Muscle layer of duodenum (tissue), 2 donors: Measurements from ENCODE around the gene DTYMK.
A peak's percentile ranks its signal among the peaks of the same experiment; 100 is the strongest.

Experiments
- H3K27ac ChIP-seq: one replicate; pipeline ENCODE4 v1.7.0; 2013; ENCODE audit warnings: mild to moderate bottlenecking, low read length
- H3K27me3 ChIP-seq: one replicate; pipeline ENCODE4 v1.7.0; 2013; ENCODE audit warnings: low read depth, mild to moderate bottlenecking, control low read depth, low read length
- H3K36me3 ChIP-seq, 2 donors: one replicate each; pipeline ENCODE4 v1.7.0; 2013; ENCODE audit warnings: low read length in 2 of 2, control low read depth in 1 of 2, mild to moderate bottlenecking in 1 of 2; ENCODE audit not compliant: insufficient read depth in 2 of 2, control insufficient read depth in 1 of 2
- H3K4me1 ChIP-seq, 2 donors: one replicate each; pipeline ENCODE4 v1.7.0; 2013; ENCODE audit warnings: low read length in 2 of 2, mild to moderate bottlenecking in 2 of 2, control low read depth in 1 of 2, moderate library complexity in 1 of 2; ENCODE audit not compliant: insufficient read depth in 2 of 2, control insufficient read depth in 1 of 2
- H3K4me3 ChIP-seq, 2 donors: one replicate each; pipeline ENCODE4 v1.7.0; 2013; ENCODE audit warnings: low read length in 2 of 2, low read depth in 1 of 2, mild to moderate bottlenecking in 1 of 2
- H3K9me3 ChIP-seq, 2 donors: one replicate each; pipeline ENCODE4 v1.7.0; 2013; ENCODE audit warnings: low read length in 2 of 2, control low read depth in 1 of 2, mild to moderate bottlenecking in 1 of 2; ENCODE audit not compliant: control insufficient read depth in 1 of 2
- donor health status: healthy.

DTYMK gene

GRCh38 chr2:241726459-241726858 is 39.8 kb upstream of the DTYMK start:
- peaks cover 3 to 31% of the 10 kb centered on the region in 2 donors for H3K36me3 ChIP-seq
- H3K27me3 ChIP-seq: no peaks in the 10 kb centered on the region
- no peaks in the 10 kb centered on the region for H3K4me1 ChIP-seq
- H3K9me3 ChIP-seq: no peaks in the 10 kb centered on the region
- H3K27ac ChIP-seq: no peak overlapping the region
- no peak overlapping the region for H3K4me3 ChIP-seq

GRCh38 chr2:241724975-241725870 is 38.6 kb upstream of the DTYMK start:
- Histone ChIP-seq H3K27me3 (no peaks in the 10 kb centered on the region), H3K4me1 (no peaks in the 10 kb centered on the region), H3K4me3 (no peak overlapping the region), H3K27ac (no peak overlapping the region), H3K36me3 (peaks cover 13 to 43% of the 10 kb centered on the region in 2 donors), H3K9me3 (no peaks in the 10 kb centered on the region)

DNA sequence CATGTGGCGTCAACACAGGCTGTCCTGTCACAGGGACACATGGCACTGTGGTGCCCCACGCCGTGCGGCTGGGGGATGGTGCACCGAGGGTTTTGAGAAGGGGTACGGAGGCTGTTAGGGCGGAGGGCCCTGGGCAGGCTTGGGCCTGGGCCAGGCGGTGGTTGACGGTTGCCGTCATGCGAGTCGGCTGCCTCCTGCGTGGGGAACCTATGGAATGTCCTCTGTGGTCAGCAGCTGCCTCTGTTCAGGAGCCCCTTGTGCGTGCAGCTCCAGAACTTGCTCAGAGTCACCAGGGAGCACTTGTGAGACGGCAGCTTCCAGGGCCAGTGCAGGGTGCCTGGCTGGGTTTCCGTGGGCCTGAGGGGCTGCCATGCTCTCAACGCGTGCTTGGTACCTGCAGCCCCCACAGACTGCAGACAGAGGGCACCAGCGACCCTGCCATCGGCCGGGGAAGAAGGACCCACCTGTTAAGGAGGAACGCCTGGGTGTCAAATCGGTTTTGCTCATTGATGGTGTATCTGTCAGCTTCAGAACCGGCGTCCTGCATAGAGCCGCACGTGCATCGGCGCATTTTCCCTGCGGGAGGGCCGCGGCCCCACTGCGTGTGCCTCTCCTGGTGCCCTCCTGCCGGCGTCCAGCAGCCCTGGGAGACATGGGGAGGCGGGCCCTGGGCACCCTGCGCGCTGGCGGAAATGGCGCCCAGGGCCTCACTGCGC is 37.8 kb upstream of the DTYMK start:
- Histone ChIP-seq H3K4me1 (no peaks in the 10 kb centered on the region), H3K9me3 (no peaks in the 10 kb centered on the region), H3K27ac (no peak overlapping the region), H3K27me3 (no peaks in the 10 kb centered on the region), H3K36me3 (peaks cover 13 to 51% of the 10 kb centered on the region in 2 donors), H3K4me3 (no peak overlapping the region)

DNA sequence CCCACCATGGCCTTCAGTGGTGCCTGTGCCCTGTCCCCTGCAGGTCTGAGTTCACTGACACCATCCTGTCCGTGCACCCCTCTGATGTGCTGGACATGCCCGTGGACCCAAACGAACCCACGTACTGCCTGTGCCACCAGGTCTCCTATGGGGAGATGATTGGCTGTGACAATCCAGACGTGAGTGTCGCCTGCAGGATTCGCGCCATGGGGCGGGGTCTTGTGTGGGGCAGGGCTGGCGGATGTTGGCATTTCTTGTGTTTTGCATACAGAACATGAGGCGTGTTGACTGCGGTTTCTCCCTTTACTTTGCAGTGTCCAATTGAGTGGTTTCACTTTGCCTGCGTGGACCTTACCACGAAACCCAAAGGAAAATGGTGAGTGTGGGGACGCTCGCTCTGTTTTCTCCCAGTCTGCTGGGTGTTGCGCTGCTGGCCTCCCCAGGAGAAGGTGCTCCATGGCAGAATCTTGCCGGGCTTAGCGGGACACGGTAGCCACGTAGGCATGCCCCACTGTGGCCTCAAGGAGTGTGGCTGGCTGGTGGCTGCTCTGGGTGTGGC is 36.4 kb upstream of the DTYMK start:
- Histone ChIP-seq H3K27me3 (no peaks in the 10 kb centered on the region), H3K36me3 (peaks cover 13 to 62% of the 10 kb centered on the region in 2 donors), H3K4me1 (no peaks in the 10 kb centered on the region), H3K9me3 (no peaks in the 10 kb centered on the region), H3K4me3 (no peak overlapping the region), H3K27ac (no peak overlapping the region)

GRCh38 chr2:241721852-241722251 is 35.2 kb upstream of the DTYMK start:
- Histone ChIP-seq H3K27me3 (no peaks in the 10 kb centered on the region), H3K4me1 (no peaks in the 10 kb centered on the region), H3K4me3 (no peak overlapping the region), H3K36me3 (peaks cover 13 to 68% of the 10 kb centered on the region in 2 donors), H3K27ac (no peak overlapping the region), H3K9me3 (no peaks in the 10 kb centered on the region)

DNA sequence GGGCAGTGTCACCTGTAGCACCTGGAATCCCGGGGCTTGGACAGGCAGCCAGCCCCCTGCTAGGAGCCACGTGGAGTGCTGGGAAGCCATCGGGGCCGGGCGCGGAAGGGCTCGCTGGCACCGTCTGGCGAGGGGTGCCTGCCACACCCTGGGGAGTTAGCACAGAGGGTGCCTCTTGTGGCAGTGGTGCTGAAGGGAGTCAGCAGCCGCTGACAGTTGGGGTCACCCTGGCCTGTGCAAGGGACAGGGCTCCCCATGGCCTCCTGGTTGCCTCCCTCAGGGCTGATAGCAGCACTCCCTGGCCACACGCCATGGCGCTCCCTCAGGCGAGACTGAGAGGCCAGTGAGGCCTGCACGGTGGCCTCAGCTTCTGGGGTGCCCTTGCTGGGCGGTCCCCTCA is 33.9 kb upstream of the DTYMK start:
- Histone ChIP-seq H3K4me3 (no peak overlapping the region), H3K27ac (no peak overlapping the region), H3K4me1 (no peaks in the 10 kb centered on the region), H3K9me3 (no peaks in the 10 kb centered on the region), H3K36me3 (peaks cover 13 to 74% of the 10 kb centered on the region in 2 donors), H3K27me3 (no peaks in the 10 kb centered on the region)

DNA sequence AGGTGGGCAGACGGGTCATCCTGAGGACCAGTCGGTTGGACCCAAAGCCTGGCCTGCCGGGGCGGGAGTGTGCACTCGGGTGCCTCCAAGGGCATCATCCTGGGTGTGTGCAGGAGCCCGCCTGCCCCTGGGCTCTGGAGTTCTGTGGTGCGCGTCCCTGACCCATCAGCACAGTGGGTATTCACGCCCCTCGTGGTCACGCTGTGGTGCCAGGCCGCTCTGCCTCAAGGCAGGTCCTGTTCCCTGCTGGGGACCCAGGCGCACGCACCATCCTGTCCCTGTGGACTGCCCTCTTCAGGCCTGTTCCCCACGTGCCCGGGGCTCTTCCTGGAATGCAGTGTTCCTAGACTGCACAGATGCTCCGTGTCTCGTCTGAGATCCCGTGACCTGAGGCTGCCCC is 33.5 kb upstream of the DTYMK start:
- H3K4me1 ChIP-seq: no peaks in the 10 kb centered on the region
- H3K27ac ChIP-seq: no peak overlapping the region
- no peaks in the 10 kb centered on the region for H3K27me3 ChIP-seq
- H3K4me3 ChIP-seq: no peak overlapping the region
- no peaks in the 10 kb centered on the region for H3K9me3 ChIP-seq
- peaks cover 13 to 71% of the 10 kb centered on the region in 2 donors for H3K36me3 ChIP-seq

DNA sequence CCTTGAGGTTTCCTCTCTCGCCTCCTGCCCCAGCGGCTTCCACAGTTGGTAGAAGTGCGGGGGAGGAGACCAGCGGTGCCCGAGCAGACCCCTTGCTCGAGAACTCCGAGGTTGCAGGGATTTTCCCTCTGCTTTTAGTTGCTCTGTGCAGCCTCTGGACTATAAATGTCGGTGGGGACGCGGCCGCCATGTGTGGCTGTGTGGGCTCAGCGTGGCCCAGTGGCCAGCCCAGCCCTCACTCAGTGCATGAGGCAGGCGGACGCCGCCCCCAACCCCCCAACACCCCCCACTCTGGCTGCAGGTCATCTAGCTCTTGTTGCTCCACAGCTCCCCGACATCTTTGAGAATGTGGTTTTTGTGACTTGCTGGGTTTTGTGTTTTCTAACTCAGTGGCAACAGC is 32.5 kb upstream of the DTYMK start:
- Histone ChIP-seq H3K9me3 (peaks cover 0 to 3% of the 10 kb centered on the region in 2 donors), H3K27me3 (no peaks in the 10 kb centered on the region), H3K36me3 (peaks cover 13 to 79% of the 10 kb centered on the region in 2 donors), H3K4me1 (no peaks in the 10 kb centered on the region), H3K4me3 (no peak overlapping the region), H3K27ac (no peak overlapping the region)

- no peaks in the 10 kb centered on the region for H3K4me1 ChIP-seq
- peaks cover 41 to 67% of the 10 kb centered on the region in 2 donors for H3K36me3 ChIP-seq
- H3K27me3 ChIP-seq: no peaks in the 10 kb centered on the region
- no peaks in the 10 kb centered on the region for H3K9me3 ChIP-seq
- no peak overlapping the region for H3K27ac ChIP-seq
- no peak overlapping the region for H3K4me3 ChIP-seq
Observed at GRCh38 chr2:241708879-241709278, 22.3 kb upstream of the DTYMK start.

- peaks cover 0 to 11% of the 10 kb centered on the region in 2 donors for H3K4me1 ChIP-seq
- peaks cover 29 to 48% of the 10 kb centered on the region in 2 donors for H3K36me3 ChIP-seq
- no peak overlapping the region for H3K4me3 ChIP-seq
- H3K9me3 ChIP-seq: no peaks in the 10 kb centered on the region
- H3K27ac ChIP-seq: no peak overlapping the region
- H3K27me3 ChIP-seq: no peaks in the 10 kb centered on the region
Observed at GRCh38 chr2:241706537-241706936, 19.9 kb upstream of the DTYMK start.

- H3K36me3 ChIP-seq: peaks cover 10 to 24% of the 10 kb centered on the region in 2 donors
- H3K4me1 ChIP-seq: peaks cover 0 to 18% of the 10 kb centered on the region in 2 donors
- H3K27me3 ChIP-seq: no peaks in the 10 kb centered on the region
- H3K9me3 ChIP-seq: no peaks in the 10 kb centered on the region
- H3K4me3 ChIP-seq: peak overlapping the region; percentile 66 to 84
- no peak overlapping the region for H3K27ac ChIP-seq
Observed at GRCh38 chr2:241703032-241703604, 16.5 kb upstream of the DTYMK start.
